ENCODE measurements around the gene CHTOP.

The CHTOP gene

GRCh38 chr1:153610334-153610733 is 23.5 kb upstream of the CHTOP start:
- Histone ChIP-seq H3K27me3 (ENCODE audit: insufficient read depth, low read length) (no peaks in the 10 kb centered on the region; the same call in 1 of the 2 replicates), H3K79me2 (ENCODE audit: insufficient read depth, low read length) (no peaks in the 10 kb centered on the region), H3K27ac (ENCODE audit: low read depth, low read length, poor library complexity, severe bottlenecking) (no peak overlapping the region), H3K9ac (ENCODE audit: low read length) (no peak overlapping the region), H3F3A (ENCODE audit: insufficient read depth, low read length) (no peaks in the 10 kb centered on the region), H3K4me2 (ENCODE audit: low read length) (no peak overlapping the region), H3K9me2 (ENCODE audit: low read depth, low read length) (no peaks in the 10 kb centered on the region), H2AFZ (ENCODE audit: low read length) (no peak overlapping the region), H4K20me1 (ENCODE audit: insufficient read depth, low read length) (no peaks in the 10 kb centered on the region), H3K36me3 (ENCODE audit: insufficient read depth, low read length) (no peaks in the 10 kb centered on the region), H3K4me3 (ENCODE audit: low read depth, low read length, poor library complexity, severe bottlenecking) (no peak overlapping the region), H3K9me3 (ENCODE audit: low read length) (no peaks in the 10 kb centered on the region), H3K4me1 (ENCODE audit: insufficient read depth, low read length, severe bottlenecking) (no peaks in the 10 kb centered on the region)
- TF ChIP-seq EZH2 (IDR thresholded peaks at IDR 0.05; ENCODE audit: borderline replicate concordance, low read length) (no peak), CTCF (IDR thresholded peaks at IDR 0.05; ENCODE audit: low read length) (no peak)

GRCh38 chr1:153610811-153611301 is 23.0 kb upstream of the CHTOP start:
- Histone ChIP-seq H4K20me1 (ENCODE audit: insufficient read depth, low read length) (no peaks in the 10 kb centered on the region), H3K36me3 (ENCODE audit: insufficient read depth, low read length) (no peaks in the 10 kb centered on the region), H3K27ac (ENCODE audit: low read depth, low read length, poor library complexity, severe bottlenecking) (no peak overlapping the region), H3K79me2 (ENCODE audit: insufficient read depth, low read length) (no peaks in the 10 kb centered on the region), H3K9me2 (ENCODE audit: low read depth, low read length) (no peaks in the 10 kb centered on the region), H3F3A (ENCODE audit: insufficient read depth, low read length) (no peaks in the 10 kb centered on the region), H3K4me2 (ENCODE audit: low read length) (no peak overlapping the region), H3K9ac (ENCODE audit: low read length) (no peak overlapping the region), H3K4me3 (ENCODE audit: low read depth, low read length, poor library complexity, severe bottlenecking) (no peak overlapping the region), H3K27me3 (ENCODE audit: insufficient read depth, low read length) (no peaks in the 10 kb centered on the region; the same call in 1 of the 2 replicates), H3K9me3 (ENCODE audit: low read length) (no peaks in the 10 kb centered on the region), H2AFZ (ENCODE audit: low read length) (no peak overlapping the region), H3K4me1 (ENCODE audit: insufficient read depth, low read length, severe bottlenecking) (no peaks in the 10 kb centered on the region)
- TF ChIP-seq EZH2 (IDR thresholded peaks at IDR 0.05; ENCODE audit: borderline replicate concordance, low read length), result no peak
- TF ChIP-seq CTCF (IDR thresholded peaks at IDR 0.05; ENCODE audit: low read length), result no peak

- no peak overlapping the region for H3K4me2 ChIP-seq (ENCODE audit: low read length)
- H3K9me2 ChIP-seq (ENCODE audit: low read depth, low read length), result no peaks in the 10 kb centered on the region
- H3K9me3 ChIP-seq (ENCODE audit: low read length), result no peaks in the 10 kb centered on the region
- no peaks in the 10 kb centered on the region for H3K4me1 ChIP-seq (ENCODE audit: insufficient read depth, low read length, severe bottlenecking)
- no peak overlapping the region for H2AFZ ChIP-seq (ENCODE audit: low read length)
- no peaks in the 10 kb centered on the region for H4K20me1 ChIP-seq (ENCODE audit: insufficient read depth, low read length)
- no peaks in the 10 kb centered on the region; the same call in 1 of the 2 replicates for H3K27me3 ChIP-seq (ENCODE audit: insufficient read depth, low read length)
- H3K4me3 ChIP-seq (ENCODE audit: low read depth, low read length, poor library complexity, severe bottlenecking), result no peak overlapping the region
- no peaks in the 10 kb centered on the region for H3F3A ChIP-seq (ENCODE audit: insufficient read depth, low read length)
- TF ChIP-seq EZH2 (IDR thresholded peaks at IDR 0.05; ENCODE audit: borderline replicate concordance, low read length), result no peak
- no peak for TF ChIP-seq CTCF (IDR thresholded peaks at IDR 0.05; ENCODE audit: low read length)
- H3K36me3 ChIP-seq (ENCODE audit: insufficient read depth, low read length), result no peaks in the 10 kb centered on the region
- H3K9ac ChIP-seq (ENCODE audit: low read length), result no peak overlapping the region
- H3K79me2 ChIP-seq (ENCODE audit: insufficient read depth, low read length), result no peaks in the 10 kb centered on the region
- H3K27ac ChIP-seq (ENCODE audit: low read depth, low read length, poor library complexity, severe bottlenecking), result no peak overlapping the region
These were observed 22.5 kb upstream of the CHTOP start for GRCh38 chr1:153611356-153611755.
